HG03095 (cell line): Measurements from ENCODE around the gene HUS1.
"Not testable (repeated sequence)": the region's sequence is repeated elsewhere in the genome, so short reads cannot be mapped to it uniquely, and the experiment has no call there.

Experiments
- ATAC-seq: cut with Tn5 transposase; IDR thresholded peaks from one replicate; pipeline ENCODE4 v1.9.1; 2021; ENCODE audit warnings: moderate library complexity; ENCODE audit not compliant: unreplicated experiment

The HUS1 gene

GRCh38 chr7:47945261-47946015 is 34.0 kb downstream of the HUS1 start:
- ATAC-seq, result peak; percentile 48

GRCh38 chr7:47944536-47945260 is 34.7 kb downstream of the HUS1 start:
- no peak for ATAC-seq

GRCh38 chr7:47943676-47944474 is 35.5 kb downstream of the HUS1 start:
- ATAC-seq, result no peak

- ATAC-seq, result not testable (repeated sequence)
Observed at GRCh38 chr7:47942651-47943050, 36.8 kb downstream of the HUS1 start.

- no peak for ATAC-seq
Observed at GRCh38 chr7:47942132-47942531, 37.3 kb downstream of the HUS1 start.

- ATAC-seq, result no peak
Observed at GRCh38 chr7:47941136-47941844, 38.1 kb downstream of the HUS1 start.

- ATAC-seq, result no peak
Observed at GRCh38 chr7:47940088-47941013, 39.1 kb downstream of the HUS1 start.

GRCh38 chr7:47939425-47940036 is 39.9 kb downstream of the HUS1 start:
- no peak for ATAC-seq

GRCh38 chr7:47938574-47939165 is 40.7 kb downstream of the HUS1 start:
- ATAC-seq, result no peak

- ATAC-seq, result peak; percentile 53
Observed at GRCh38 chr7:47937711-47938573, 41.5 kb downstream of the HUS1 start.

GRCh38 chr7:47937065-47937687 is 42.2 kb downstream of the HUS1 start:
- peak; percentile 95 for ATAC-seq

- ATAC-seq, result no peak
Observed at GRCh38 chr7:47936323-47936722, 43.1 kb downstream of the HUS1 start.

- no peak for ATAC-seq
Observed at GRCh38 chr7:47935336-47935735, 44.1 kb downstream of the HUS1 start.

- no peak for ATAC-seq
Observed at GRCh38 chr7:47934831-47935230, 44.6 kb downstream of the HUS1 start.

GRCh38 chr7:47933215-47933614 is 46.2 kb downstream of the HUS1 start:
- no peak for ATAC-seq

GRCh38 chr7:47932466-47933037 is 46.9 kb downstream of the HUS1 start:
- no peak for ATAC-seq

GRCh38 chr7:47932016-47932415 is 47.4 kb downstream of the HUS1 start:
- no peak for ATAC-seq
